Measurements from ENCODE around the gene FBXO24. TPM values are rescaled to one million over a fixed set of nuclear protein-coding genes. Genes with fewer than 3 reads are reported as not detected.

Gene FBXO24
- total and polyA plus RNA-seq, 10 of the 15 experiments (the other 5 are each of a cell fraction or from before 2014, with no cell fraction given): 0.11 to 0.96 (median 0.27) TPM; not detected in 4

- peak; percentile 11; the same call in 1 of the 3 replicates for TF ChIP-seq POU2F2 (IDR thresholded peaks at IDR 0.05; ENCODE audit: borderline replicate concordance, low read depth, low read length)
Measured at GRCh38 chr7:100543586-100543985, 42.5 kb upstream of the FBXO24 start (continued).

- H3K27me3 ChIP-seq (replicated peaks in 1 of 2; ENCODE audit: control insufficient read depth in 2 of 2, insufficient read depth in 2 of 2, low read length in 1 of 2): no peaks in the 10 kb centered on the region
- FAIRE-seq (no peak), DNase-seq (ENCODE audit: low read depth, low spot score) (no peak), ATAC-seq (no peak)
- ChIA-PET POLR2A (interaction anchor here (0.6 to 7.1 kb wide), 8 partner anchors 10 to 317 kb away, joined by 3 to 47 read pairs (median 4); partner anchors contain the start of genes FBXO24, LRCH4 and TSC22D4), SMC1A (ENCODE audit: uncharacterized antibody, unreplicated experiment) (interaction anchor here (0.8 to 10.6 kb wide), 7 partner anchors 8 to 148 kb away, joined by 3 to 127 read pairs (median 4); partner anchors contain the start of gene TSC22D4), RAD21 (ENCODE audit: unreplicated experiment) (interaction anchor here (1.1 to 11.5 kb wide), 6 partner anchors 13 to 74 kb away, joined by 4 to 90 read pairs (median 12); partner anchors contain the start of genes FBXO24, LRCH4 and TSC22D4), CTCF (interaction anchor here (0.6 to 7.9 kb wide), 7 partner anchors 9 to 172 kb away, joined by 3 to 101 read pairs (median 3); no protein-coding TSS in a partner anchor)
- no TSS peak for BruUV-seq (replicated peaks)
- H4K20me1 ChIP-seq (ENCODE audit: control insufficient read depth, insufficient read depth): no peaks in the 10 kb centered on the region
- peaks cover 65% of the 10 kb centered on the region for H3K4me1 ChIP-seq (ENCODE audit: control insufficient read depth, insufficient read depth, low read length)
- H3K79me2 ChIP-seq (ENCODE audit: control insufficient read depth, insufficient read depth, low read length): peaks cover 86% of the 10 kb centered on the region
- no peak overlapping the region for H2AFZ ChIP-seq (ENCODE audit: control insufficient read depth, low read depth, low read length)
- H3K9me3 ChIP-seq (replicated peaks; ENCODE audit: control insufficient read depth, insufficient read depth, low read length): no peaks in the 10 kb centered on the region
- in situ Hi-C loops (cut with MboI) (no loop called here), intact Hi-C loops (cut with micrococcal nuclease; ENCODE audit: unreplicated experiment) (loop anchor here (10.0 kb wide), 1 partner anchor 180 kb away; no protein-coding TSS in a partner anchor)
- WGBS (ENCODE audit: insufficient coverage, insufficient replicate concordance, low lambda C conversion rate, missing lambda C conversion rate): 5% methylated on average over 5 of the region's 5 CpGs
- H3K27ac ChIP-seq (ENCODE audit: control insufficient read depth, insufficient read depth): peak overlapping the region; percentile 99
- H3K36me3 ChIP-seq (ENCODE audit: control insufficient read depth in 2 of 2, insufficient read depth in 2 of 2, low read length in 1 of 2): peaks cover 0 to 10% of the 10 kb centered on the region in 2 experiments; a peak in 3 of 4 replicates
- TF ChIP-seq NR2F1 (conservative IDR thresholded peaks at IDR 0.05) (peak; percentile 83), ZBED1 (IDR thresholded peaks at IDR 0.05; ENCODE audit: borderline replicate concordance) (no peak), RAD21 (IDR thresholded peaks at IDR 0.05; ENCODE audit: insufficient read depth, low read depth, low read length) (peak; percentile 12; the same call in 1 of the 2 replicates), TCF7 (IDR thresholded peaks at IDR 0.05; ENCODE audit: borderline replicate concordance) (peak; percentile 44; the same call in 1 of the 2 replicates), SREBF1 (IDR thresholded peaks at IDR 0.05; ENCODE audit: low read length) (no peak)
- H3K4me3 ChIP-seq: peak overlapping the region; percentile 85
- peak overlapping the region; percentile 52 for H3K9ac ChIP-seq (ENCODE audit: control insufficient read depth, insufficient read depth, low read length)
- peak overlapping the region; percentile 99 for H3K4me2 ChIP-seq (ENCODE audit: control insufficient read depth, insufficient read depth)
Measured at GRCh38 chr7:100544386-100544785, 41.7 kb upstream of the FBXO24 start.

Measured in GM12878 (cell line).